ENCODE data around the gene LZTR1. TPM values are rescaled to one million over a fixed set of nuclear protein-coding genes. Genes with fewer than 3 reads are reported as not detected.

Gene LZTR1
- total and polyA plus RNA-seq, 2 of the 4 experiments (the other 2 are of a cell fraction): 22.8 to 41.3 TPM

DNA sequence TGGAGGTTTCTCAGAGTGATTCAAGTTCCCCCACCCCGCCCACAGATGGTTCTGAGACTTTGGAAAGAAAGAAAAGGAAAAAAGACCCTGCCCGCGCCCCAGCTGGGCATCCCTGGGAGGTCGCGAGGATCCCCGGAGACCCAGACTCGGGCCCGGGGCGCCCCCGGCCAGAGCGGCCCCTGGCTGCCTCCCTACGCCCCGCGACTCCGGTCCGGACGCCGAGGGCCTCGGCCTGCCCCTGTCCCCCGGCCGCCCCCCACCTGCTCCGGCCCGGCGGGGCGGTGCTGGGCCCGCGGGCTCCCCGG, 17.3 kb upstream of the LZTR1 start:
- WGBS, 2 experiments (ENCODE audit: extremely low coverage in 2 of 2, insufficient read length in 1 of 2): 3% methylated on average over 16 of the region's 28 CpGs; no CpG with 5 or more reads in 1 of the 2 experiments
- ChIA-PET POLR2A (ENCODE audit: unreplicated experiment) (no interaction called here), CTCF (no interaction called here)
- intact Hi-C loops (cut with micrococcal nuclease) (no loop called here), in situ Hi-C loops (cut with MboI; ENCODE audit: low sequenced_read_pairs) (no loop called here), dilution Hi-C loops (cut with HindIII; ENCODE audit: low sequenced_read_pairs, unreplicated experiment) (no loop called here)
- no peak for TF ChIP-seq FOS (IDR thresholded peaks at IDR 0.05; ENCODE audit: low read depth, low read length)
- TF ChIP-seq CHD1 (IDR thresholded peaks at IDR 0.05; ENCODE audit: low read depth, low read length): no peak
- TF ChIP-seq CTCF (conservative IDR thresholded peaks at IDR 0.05; ENCODE audit: low read depth, low read length): no peak
- TF ChIP-seq SMC3 (IDR thresholded peaks at IDR 0.05; ENCODE audit: low read depth, low read length): no peak
- H3K9me1 ChIP-seq (ENCODE audit: insufficient read depth, low read length): no peaks in the 10 kb centered on the region
- no peak overlapping the region for H2BK15ac ChIP-seq (ENCODE audit: low read depth, low read length)
- no peaks in the 10 kb centered on the region for H3K36me3 ChIP-seq (ENCODE audit: control insufficient read depth, insufficient read depth, low read length)
- no peak overlapping the region for H3K4ac ChIP-seq (ENCODE audit: low read depth, low read length)
- H4K91ac ChIP-seq (ENCODE audit: insufficient read depth, low read depth, low read length): no peak overlapping the region
- H3K27me3 ChIP-seq (ENCODE audit: control insufficient read depth, insufficient read depth, low read length): peaks cover 41% of the 10 kb centered on the region
- no TSS peak for BruUV-seq (replicated peaks)
- no peaks in the 10 kb centered on the region for H3K79me1 ChIP-seq (ENCODE audit: low read depth in 1 of 2, low read length in 2 of 2)
- H2AK9ac ChIP-seq (replicated peaks; ENCODE audit: low read depth, low read length, poor library complexity): no peak overlapping the region
- no peak overlapping the region for H4K5ac ChIP-seq (ENCODE audit: low read depth, low read length)
- H4K8ac ChIP-seq (ENCODE audit: low read depth in 2 of 2, low read length in 2 of 2): no peak overlapping the region
- no peaks in the 10 kb centered on the region for H3K4me1 ChIP-seq (ENCODE audit: control insufficient read depth, insufficient read depth, low read length)
- H3K4me2 ChIP-seq (ENCODE audit: low read depth, low read length): peak overlapping the region; percentile 59
- DNase-seq (no peak), ATAC-seq (ENCODE audit: low read depth) (peak; percentile 57; the same call in 1 of the 2 replicates)
- H3K4me3 ChIP-seq (ENCODE audit: insufficient read depth, low read depth, low read length): peak overlapping the region; percentile 10; the same call in 1 of the 2 replicates
- H3K56ac ChIP-seq (ENCODE audit: extremely low read depth, insufficient read depth, low read length): no peak overlapping the region
- no peak overlapping the region for H3K23ac ChIP-seq (ENCODE audit: low read depth, low read length)
- no peak overlapping the region for H3K27ac ChIP-seq (ENCODE audit: insufficient read depth, low read length)
- no peak overlapping the region for H2BK120ac ChIP-seq (ENCODE audit: low read depth, low read length)
- no peak overlapping the region for H3K18ac ChIP-seq (ENCODE audit: low read depth, low read length)
- no peak overlapping the region for H2AFZ ChIP-seq (replicated peaks; ENCODE audit: low read length, poor library complexity)
- H3K14ac ChIP-seq (replicated peaks; ENCODE audit: low read depth, low read length): no peak overlapping the region
- H3K9ac ChIP-seq (ENCODE audit: low read depth, low read length): no peak overlapping the region
- no peaks in the 10 kb centered on the region for H3K9me3 ChIP-seq (ENCODE audit: control insufficient read depth, insufficient read depth, low read length)
- no peak overlapping the region for H2BK20ac ChIP-seq (ENCODE audit: low read depth, low read length)
- H2BK5ac ChIP-seq (ENCODE audit: low read depth, low read length, poor library complexity, severe bottlenecking): no peak overlapping the region
- H4K20me1 ChIP-seq (ENCODE audit: insufficient read depth, low read length): no peaks in the 10 kb centered on the region; the same call in 1 of the 2 replicates
- no peak overlapping the region for H2AK5ac ChIP-seq (ENCODE audit: low read depth, low read length)
